ENCODE results near the gene DNAI1.

DNA sequence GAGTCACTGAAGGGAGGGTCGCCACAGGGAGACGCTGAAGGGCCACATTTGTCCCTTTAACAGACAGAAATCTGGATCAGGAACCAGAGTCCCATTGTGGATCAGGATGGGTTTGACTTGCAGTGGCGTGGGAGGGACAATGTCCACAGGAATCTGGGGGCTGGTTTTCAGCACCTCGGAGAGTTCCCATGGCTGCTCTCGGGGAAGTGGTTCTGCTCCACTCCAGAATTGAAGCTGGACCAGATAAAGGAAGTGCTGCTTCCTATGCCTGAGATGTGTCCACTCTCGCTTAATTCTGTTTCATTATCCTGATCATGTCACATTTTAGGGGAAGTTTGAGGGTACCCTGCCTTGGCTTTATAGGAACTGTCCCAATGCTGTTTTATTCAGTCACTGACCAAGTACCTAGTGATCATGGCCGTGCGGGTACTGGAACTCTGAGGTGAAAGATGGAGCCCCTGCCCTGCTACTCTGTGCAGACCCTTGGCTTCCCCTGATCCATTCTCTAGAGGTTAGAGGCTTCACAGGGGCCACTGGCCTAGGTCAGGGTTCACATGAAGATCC lies 35.4 kb downstream of the DNAI1 start:
- no peak for TF ChIP-seq EP300 (IDR thresholded peaks at IDR 0.05; ENCODE audit: borderline replicate concordance)
- TF ChIP-seq TEAD4 (IDR thresholded peaks at IDR 0.05): peak; percentile 47; the same call in 1 of the 2 replicates
- TF ChIP-seq, protein P1, sequence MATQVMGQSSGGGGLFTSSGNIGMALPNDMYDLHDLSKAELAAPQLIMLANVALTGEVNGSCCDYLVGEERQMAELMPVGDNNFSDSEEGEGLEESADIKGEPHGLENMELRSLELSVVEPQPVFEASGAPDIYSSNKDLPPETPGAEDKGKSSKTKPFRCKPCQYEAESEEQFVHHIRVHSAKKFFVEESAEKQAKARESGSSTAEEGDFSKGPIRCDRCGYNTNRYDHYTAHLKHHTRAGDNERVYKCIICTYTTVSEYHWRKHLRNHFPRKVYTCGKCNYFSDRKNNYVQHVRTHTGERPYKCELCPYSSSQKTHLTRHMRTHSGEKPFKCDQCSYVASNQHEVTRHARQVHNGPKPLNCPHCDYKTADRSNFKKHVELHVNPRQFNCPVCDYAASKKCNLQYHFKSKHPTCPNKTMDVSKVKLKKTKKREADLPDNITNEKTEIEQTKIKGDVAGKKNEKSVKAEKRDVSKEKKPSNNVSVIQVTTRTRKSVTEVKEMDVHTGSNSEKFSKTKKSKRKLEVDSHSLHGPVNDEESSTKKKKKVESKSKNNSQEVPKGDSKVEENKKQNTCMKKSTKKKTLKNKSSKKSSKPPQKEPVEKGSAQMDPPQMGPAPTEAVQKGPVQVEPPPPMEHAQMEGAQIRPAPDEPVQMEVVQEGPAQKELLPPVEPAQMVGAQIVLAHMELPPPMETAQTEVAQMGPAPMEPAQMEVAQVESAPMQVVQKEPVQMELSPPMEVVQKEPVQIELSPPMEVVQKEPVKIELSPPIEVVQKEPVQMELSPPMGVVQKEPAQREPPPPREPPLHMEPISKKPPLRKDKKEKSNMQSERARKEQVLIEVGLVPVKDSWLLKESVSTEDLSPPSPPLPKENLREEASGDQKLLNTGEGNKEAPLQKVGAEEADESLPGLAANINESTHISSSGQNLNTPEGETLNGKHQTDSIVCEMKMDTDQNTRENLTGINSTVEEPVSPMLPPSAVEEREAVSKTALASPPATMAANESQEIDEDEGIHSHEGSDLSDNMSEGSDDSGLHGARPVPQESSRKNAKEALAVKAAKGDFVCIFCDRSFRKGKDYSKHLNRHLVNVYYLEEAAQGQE (IDR thresholded peaks at IDR 0.05; ENCODE audit: low read depth): peak; percentile 96
- TF ChIP-seq RAD21 (IDR thresholded peaks at IDR 0.05; ENCODE audit: low read depth): peak; percentile 9; the same call in 1 of the 2 replicates
- TF ChIP-seq TAF1 (IDR thresholded peaks at IDR 0.05; ENCODE audit: low read depth): no peak
- no peak for TF ChIP-seq ZBTB7A (IDR thresholded peaks at IDR 0.05; ENCODE audit: low read depth)
- TF ChIP-seq NFIC (IDR thresholded peaks at IDR 0.05): 0 out of 2 replicates have a peak, but pooled peaks have one; percentile 6
- TF ChIP-seq CEBPB (IDR thresholded peaks at IDR 0.05): no peak
- peak; percentile 55; the same call in 1 of the 2 replicates for TF ChIP-seq YY1 (IDR thresholded peaks at IDR 0.05; ENCODE audit: low read depth)
